ENCODE data around the gene GRIPAP1. TPM values are rescaled to one million over a fixed set of nuclear protein-coding genes. Genes with fewer than 3 reads are reported as not detected.

The GRIPAP1 gene
- total RNA-seq, 5 donors from 2014 or later (not counting 1 experiment from before 2014, with no cell fraction given) = 85.2 to 123 (median 104) TPM

DNA sequence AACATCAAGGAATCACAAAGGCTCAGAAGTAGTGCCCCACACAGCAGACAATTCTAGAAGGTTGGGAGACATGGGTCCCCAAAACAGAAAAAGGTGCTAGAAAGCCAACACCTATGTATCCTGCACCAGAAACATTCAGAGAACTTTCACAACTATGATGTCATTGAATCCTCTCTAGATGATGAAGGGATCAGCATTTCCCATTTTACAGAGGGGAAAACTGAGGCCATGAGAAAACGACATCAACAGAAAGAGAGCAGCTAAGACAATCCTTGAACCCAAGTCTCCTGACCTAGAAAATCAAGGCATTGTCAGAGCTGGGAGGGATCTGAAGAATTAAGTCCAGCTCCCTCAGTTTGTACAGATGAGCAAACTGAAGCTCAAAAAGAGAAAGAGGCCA, 33.7 kb downstream of the GRIPAP1 start:
- Histone ChIP-seq H3K4me3 (ENCODE audit: control insufficient read depth in 1 of 2, extremely low read depth in 1 of 2, low read length in 1 of 2) (no peak overlapping the region), H3K27me3 (replicated peaks in 1 of 2; ENCODE audit: control insufficient read depth in 2 of 2, extremely low read depth in 1 of 2, insufficient read depth in 2 of 2, low read length in 1 of 2) (peaks cover 0 to 8% of the 10 kb centered on the region in 2 experiments), H3K27ac (ENCODE audit: low read length) (no peak overlapping the region), H3K36me3 (ENCODE audit: control insufficient read depth in 2 of 2, extremely low read depth in 1 of 2, insufficient read depth in 1 of 2, low read length in 1 of 2) (no peaks in the 10 kb centered on the region), H3K9me3 (no peaks in the 10 kb centered on the region), H3K4me1 (ENCODE audit: control insufficient read depth in 1 of 2, extremely low read depth in 1 of 2, insufficient read depth in 2 of 2, low read length in 2 of 2) (peaks cover 2 to 16% of the 10 kb centered on the region in 2 experiments)
- ATAC-seq (replicated peaks in 1 of 4) = no peak
- DNase-seq = no peak
- H3K27ac Mint-ChIP-seq = no peak overlapping the region
- H3K9me3 Mint-ChIP-seq = no peaks in the 10 kb centered on the region
- ChIA-PET CTCF (no interaction called here), POLR2A (interaction anchor here in 1 of 2 donors (1.0 kb wide), 1 partner anchor 10 kb away, joined by 3 read pairs; no protein-coding TSS in a partner anchor)
- H3K4me1 Mint-ChIP-seq = peaks cover 6 to 24% (median 17%) of the 10 kb centered on the region in 3 donors
- peaks cover 0 to 7% of the 10 kb centered on the region in 2 donors for H3K27me3 Mint-ChIP-seq
- H3K4me3 Mint-ChIP-seq = no peak overlapping the region
- H3K36me3 Mint-ChIP-seq = peaks cover 4% of the 10 kb centered on the region
- WGBS (ENCODE audit: insufficient coverage) = no CpG with 5 or more reads among the region's 1 CpG

DNA sequence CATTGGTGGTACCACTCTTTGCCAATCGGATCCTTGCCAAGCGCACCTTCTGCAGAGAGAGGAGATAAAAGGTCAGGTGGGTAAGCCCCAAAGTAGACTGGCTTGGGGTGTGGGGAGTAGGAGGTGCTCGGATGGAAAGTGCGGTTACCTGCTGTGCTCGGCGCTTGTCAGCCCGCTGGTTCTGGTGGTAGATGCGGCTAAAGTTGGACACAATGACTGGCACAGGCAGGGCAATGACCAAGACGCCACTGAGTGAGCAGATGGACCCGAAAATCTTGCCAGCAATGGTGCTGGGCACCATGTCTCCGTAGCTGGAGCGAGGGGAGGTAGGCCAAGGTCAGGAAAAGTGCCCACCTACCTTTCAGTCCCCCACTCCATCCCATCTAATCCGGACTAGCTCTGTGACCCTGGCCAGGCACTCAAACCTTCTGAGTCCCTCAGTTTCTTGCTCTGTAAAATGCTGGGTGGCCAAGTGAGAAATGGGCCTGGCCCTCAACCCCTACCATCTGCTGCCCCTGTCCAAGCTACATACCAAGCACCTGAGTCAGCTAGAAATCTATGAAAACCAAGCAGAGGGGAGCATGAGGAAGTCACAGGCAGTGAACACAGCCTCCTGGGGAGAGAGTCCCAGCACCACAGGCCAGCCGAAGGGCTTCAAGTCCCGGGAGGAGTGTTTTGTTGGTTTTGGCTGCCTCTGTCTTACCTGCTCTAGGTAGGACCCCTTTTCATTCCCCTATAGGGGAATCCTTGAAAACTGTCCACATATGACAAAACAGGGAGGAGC, 35.1 kb downstream of the GRIPAP1 start:
- no peak overlapping the region for H3K4me3 ChIP-seq (ENCODE audit: control insufficient read depth in 1 of 2, extremely low read depth in 1 of 2, low read length in 1 of 2)
- no peak overlapping the region for H3K27ac Mint-ChIP-seq
- ATAC-seq (replicated peaks in 1 of 4) (no peak), DNase-seq (no peak)
- POLR2A ChIA-PET = no interaction called here
- no peaks in the 10 kb centered on the region for H3K36me3 Mint-ChIP-seq
- peaks cover 2 to 12% (median 3%) of the 10 kb centered on the region in 3 donors for H3K4me1 Mint-ChIP-seq
- H3K4me1 ChIP-seq (ENCODE audit: control insufficient read depth in 1 of 2, extremely low read depth in 1 of 2, insufficient read depth in 2 of 2, low read length in 2 of 2) = peaks cover 0 to 9% of the 10 kb centered on the region in 2 experiments
- no peaks in the 10 kb centered on the region for H3K27me3 Mint-ChIP-seq
- WGBS (ENCODE audit: insufficient coverage) = 89% methylated on average over 3 of the region's 15 CpGs
- H3K9me3 ChIP-seq = no peaks in the 10 kb centered on the region
- no peak overlapping the region for H3K27ac ChIP-seq (ENCODE audit: low read length)
- CTCF ChIA-PET = no interaction called here
- no peak overlapping the region for H3K4me3 Mint-ChIP-seq
- no peaks in the 10 kb centered on the region for H3K9me3 Mint-ChIP-seq
- H3K27me3 ChIP-seq (replicated peaks in 1 of 2; ENCODE audit: control insufficient read depth in 2 of 2, extremely low read depth in 1 of 2, insufficient read depth in 2 of 2, low read length in 1 of 2) = peaks cover 0 to 6% of the 10 kb centered on the region in 2 experiments
- H3K36me3 ChIP-seq (ENCODE audit: control insufficient read depth in 2 of 2, extremely low read depth in 1 of 2, insufficient read depth in 1 of 2, low read length in 1 of 2) = no peaks in the 10 kb centered on the region

DNA sequence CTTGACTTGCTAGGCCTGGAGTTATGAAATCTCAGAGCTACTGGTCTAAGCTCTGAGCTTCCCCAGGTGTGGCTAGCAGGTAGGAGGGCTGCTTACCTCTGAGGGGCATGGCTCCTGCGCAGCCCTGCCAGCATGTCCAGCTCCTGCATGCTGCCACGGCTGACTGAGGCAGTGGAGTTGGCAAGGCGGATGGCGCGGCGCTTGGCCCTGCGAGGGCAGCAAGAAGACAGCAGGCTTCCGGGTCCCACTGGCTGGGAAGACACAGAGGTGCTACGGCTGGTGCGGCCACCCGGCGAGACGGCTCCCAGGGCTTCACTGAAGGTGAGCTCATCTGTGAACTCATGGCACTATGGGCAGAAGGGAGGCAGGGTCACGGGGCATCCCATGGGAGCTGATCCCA, 36.1 kb downstream of the GRIPAP1 start:
- ChIA-PET CTCF (interaction anchor here in 1 of 2 donors (0.6 kb wide), 1 partner anchor 189 kb away, joined by 3 read pairs; no protein-coding TSS in a partner anchor), POLR2A (no interaction called here)
- Mint-ChIP-seq H3K36me3 (no peaks in the 10 kb centered on the region), H3K4me3 (no peak overlapping the region), H3K4me1 (peaks cover 0 to 8% (median 0%) of the 10 kb centered on the region in 3 donors), H3K27ac (no peak overlapping the region), H3K27me3 (no peaks in the 10 kb centered on the region), H3K9me3 (no peaks in the 10 kb centered on the region)
- DNase-seq (no peak), ATAC-seq (replicated peaks in 1 of 4) (no peak)
- Histone ChIP-seq H3K4me1 (ENCODE audit: control insufficient read depth in 1 of 2, extremely low read depth in 1 of 2, insufficient read depth in 2 of 2, low read length in 2 of 2) (no peaks in the 10 kb centered on the region), H3K27ac (ENCODE audit: low read length) (no peak overlapping the region), H3K27me3 (replicated peaks in 1 of 2; ENCODE audit: control insufficient read depth in 2 of 2, extremely low read depth in 1 of 2, insufficient read depth in 2 of 2, low read length in 1 of 2) (peaks cover 0 to 2% of the 10 kb centered on the region in 2 experiments), H3K36me3 (ENCODE audit: control insufficient read depth in 2 of 2, extremely low read depth in 1 of 2, insufficient read depth in 1 of 2, low read length in 1 of 2) (no peaks in the 10 kb centered on the region), H3K9me3 (no peaks in the 10 kb centered on the region), H3K4me3 (ENCODE audit: control insufficient read depth in 1 of 2, extremely low read depth in 1 of 2, low read length in 1 of 2) (no peak overlapping the region)
- WGBS (ENCODE audit: insufficient coverage) = 97% methylated on average over 7 of the region's 14 CpGs

DNA sequence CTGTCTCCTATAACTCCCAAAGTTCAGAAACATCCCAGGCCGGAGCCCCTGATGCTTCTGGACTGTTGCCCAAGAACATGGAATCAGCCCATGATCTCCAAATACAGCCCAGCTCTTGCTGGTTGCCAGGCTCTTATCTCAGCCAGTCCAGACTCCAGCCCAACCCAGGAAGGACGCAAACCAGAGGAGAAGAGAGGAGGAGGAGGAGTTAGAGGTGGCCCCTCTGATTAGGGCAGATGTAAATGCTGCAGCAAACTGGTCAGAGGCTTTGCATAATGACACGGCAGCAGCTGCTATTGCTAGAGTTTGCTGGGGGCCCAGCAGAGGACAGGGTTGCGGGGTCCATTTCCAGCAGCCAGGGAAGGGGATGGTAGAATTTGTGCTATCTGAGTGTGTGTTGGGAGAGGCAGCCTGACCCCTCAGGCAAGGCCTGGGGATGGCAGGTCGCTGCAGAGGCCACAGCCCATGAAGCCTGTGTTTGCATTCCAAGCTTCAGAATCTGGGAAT, 40.4 kb downstream of the GRIPAP1 start:
- 66% methylated on average over 2 of the region's 5 CpGs for WGBS (ENCODE audit: insufficient coverage)
- H3K27me3 Mint-ChIP-seq = peaks cover 0 to 11% of the 10 kb centered on the region in 2 donors
- Histone ChIP-seq H3K4me1 (ENCODE audit: control insufficient read depth in 1 of 2, extremely low read depth in 1 of 2, insufficient read depth in 2 of 2, low read length in 2 of 2) (peaks cover 4 to 10% of the 10 kb centered on the region in 2 experiments), H3K27ac (ENCODE audit: low read length) (no peak overlapping the region), H3K9me3 (no peaks in the 10 kb centered on the region), H3K36me3 (ENCODE audit: control insufficient read depth in 2 of 2, extremely low read depth in 1 of 2, insufficient read depth in 1 of 2, low read length in 1 of 2) (no peaks in the 10 kb centered on the region), H3K4me3 (ENCODE audit: control insufficient read depth in 1 of 2, extremely low read depth in 1 of 2, low read length in 1 of 2) (no peak overlapping the region), H3K27me3 (replicated peaks in 1 of 2; ENCODE audit: control insufficient read depth in 2 of 2, extremely low read depth in 1 of 2, insufficient read depth in 2 of 2, low read length in 1 of 2) (no peaks in the 10 kb centered on the region)
- H3K4me3 Mint-ChIP-seq = no peak overlapping the region
- no peaks in the 10 kb centered on the region for H3K36me3 Mint-ChIP-seq
- CTCF ChIA-PET = no interaction called here
- H3K9me3 Mint-ChIP-seq = no peaks in the 10 kb centered on the region
- ATAC-seq (replicated peaks in 1 of 4) (no peak), DNase-seq (no peak)
- H3K27ac Mint-ChIP-seq = no peak overlapping the region
- POLR2A ChIA-PET = no interaction called here
- H3K4me1 Mint-ChIP-seq = peaks cover 6 to 19% (median 6%) of the 10 kb centered on the region in 3 donors

DNA sequence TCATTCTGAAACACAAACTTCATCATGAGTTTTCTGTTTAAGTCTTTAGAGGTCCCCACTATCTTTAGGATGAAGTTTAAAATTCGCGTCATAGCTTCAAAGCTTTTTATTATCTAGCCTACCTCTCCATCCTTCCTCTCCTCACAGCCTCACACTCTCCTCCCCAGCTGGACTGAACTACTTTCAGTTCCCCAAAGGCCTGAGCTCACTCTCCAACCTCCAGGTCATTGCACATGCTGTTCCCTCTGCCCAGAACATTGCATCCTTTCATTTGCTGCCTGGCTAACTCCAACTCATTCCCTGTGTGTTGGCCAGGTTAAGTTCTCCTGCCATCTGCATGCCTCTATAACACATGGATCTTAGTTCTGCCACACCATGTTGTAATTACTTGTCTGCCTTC, 41.8 kb downstream of the GRIPAP1 start:
- Histone ChIP-seq H3K27me3 (replicated peaks in 1 of 2; ENCODE audit: control insufficient read depth in 2 of 2, extremely low read depth in 1 of 2, insufficient read depth in 2 of 2, low read length in 1 of 2) (no peaks in the 10 kb centered on the region), H3K4me1 (ENCODE audit: control insufficient read depth in 1 of 2, extremely low read depth in 1 of 2, insufficient read depth in 2 of 2, low read length in 2 of 2) (peaks cover 9 to 24% of the 10 kb centered on the region in 2 experiments), H3K36me3 (ENCODE audit: control insufficient read depth in 2 of 2, extremely low read depth in 1 of 2, insufficient read depth in 1 of 2, low read length in 1 of 2) (peaks cover 0 to 8% of the 10 kb centered on the region in 2 donors), H3K27ac (ENCODE audit: low read length) (peak overlapping the region; percentile 34), H3K4me3 (ENCODE audit: control insufficient read depth in 1 of 2, extremely low read depth in 1 of 2, low read length in 1 of 2) (no peak overlapping the region), H3K9me3 (no peaks in the 10 kb centered on the region)
- Mint-ChIP-seq H3K9me3 (no peaks in the 10 kb centered on the region), H3K4me3 (peak overlapping the region; percentile 0 to 55 (median 11)), H3K4me1 (peaks cover 15 to 31% (median 17%) of the 10 kb centered on the region in 3 donors), H3K27me3 (peaks cover 0 to 11% of the 10 kb centered on the region in 2 donors), H3K27ac (peak overlapping the region; percentile 50 to 100), H3K36me3 (no peaks in the 10 kb centered on the region)
- ChIA-PET POLR2A (interaction anchor here in 1 of 2 donors (1.0 kb wide), 1 partner anchor 312 kb away, joined by 4 read pairs; no protein-coding TSS in a partner anchor), CTCF (no interaction called here)
- 90% methylated on average over 2 of the region's 2 CpGs for WGBS (ENCODE audit: insufficient coverage)
- no peak for ATAC-seq (replicated peaks in 1 of 4)
- DNase-seq = no peak

DNA sequence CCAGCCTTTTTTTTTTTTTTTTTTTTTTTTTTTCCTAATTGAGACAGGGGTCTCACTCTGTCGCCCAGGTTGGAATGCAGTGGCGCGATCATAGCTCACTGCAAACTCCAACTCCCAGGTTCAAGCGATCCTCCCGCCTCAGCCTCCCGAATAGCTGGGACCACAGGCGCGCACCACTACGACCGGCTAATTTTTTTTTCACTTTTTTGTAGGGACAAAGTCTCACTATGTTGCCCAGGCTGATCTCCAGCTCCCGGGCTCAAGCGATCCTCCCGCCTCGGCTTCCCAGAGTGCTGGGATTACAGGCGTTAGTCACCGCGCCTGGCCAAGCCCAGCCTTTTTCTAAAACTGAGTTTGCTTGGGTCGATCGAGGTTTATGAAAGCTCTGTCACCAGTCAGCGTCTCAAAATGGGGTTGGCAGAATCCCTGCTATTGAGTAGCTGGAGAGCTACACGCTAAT, 43.4 kb downstream of the GRIPAP1 start:
- DNase-seq = peak in 7 of 35 experiments; percentile 8 to 49 (median 26)
- H3K36me3 ChIP-seq (ENCODE audit: control insufficient read depth in 2 of 2, extremely low read depth in 1 of 2, insufficient read depth in 1 of 2, low read length in 1 of 2) = peaks cover 0 to 14% of the 10 kb centered on the region in 2 donors
- H3K27ac Mint-ChIP-seq = peak overlapping the region; percentile 100
- peaks cover 0 to 11% of the 10 kb centered on the region in 2 donors for H3K27me3 Mint-ChIP-seq
- peaks cover 31 to 45% (median 34%) of the 10 kb centered on the region in 3 donors for H3K4me1 Mint-ChIP-seq
- ChIA-PET POLR2A (interaction anchor here (0.6 to 3.3 kb wide), 11 partner anchors 12 to 1726 kb away, joined by 3 to 23 read pairs (median 5); partner anchors contain the start of genes GRIPAP1 (in 2 of the 2), PQBP1 (in 1 of the 2), TFE3 (in 1 of the 2) and TIMM17B (in 1 of the 2)), CTCF (interaction anchor here in 1 of 2 donors (0.9 kb wide), 1 partner anchor 384 kb away, joined by 5 read pairs; the partner anchor contains the start of gene RBM3)
- ATAC-seq (replicated peaks in 1 of 4) = no peak
- peaks cover 4% of the 10 kb centered on the region for H3K36me3 Mint-ChIP-seq
- no peaks in the 10 kb centered on the region for H3K9me3 Mint-ChIP-seq
- no peaks in the 10 kb centered on the region for H3K9me3 ChIP-seq
- no peaks in the 10 kb centered on the region for H3K27me3 ChIP-seq (replicated peaks in 1 of 2; ENCODE audit: control insufficient read depth in 2 of 2, extremely low read depth in 1 of 2, insufficient read depth in 2 of 2, low read length in 1 of 2)
- H3K4me1 ChIP-seq (ENCODE audit: control insufficient read depth in 1 of 2, extremely low read depth in 1 of 2, insufficient read depth in 2 of 2, low read length in 2 of 2) = peaks cover 11 to 38% of the 10 kb centered on the region in 2 experiments
- H3K4me3 ChIP-seq (ENCODE audit: control insufficient read depth in 1 of 2, extremely low read depth in 1 of 2, low read length in 1 of 2) = peak overlapping the region; percentile 65 to 74
- peak overlapping the region; percentile 99 for H3K27ac ChIP-seq (ENCODE audit: low read length)
- H3K4me3 Mint-ChIP-seq = peak overlapping the region; percentile 82 to 98 (median 97)
- 0% methylated on average over 11 of the region's 21 CpGs for WGBS (ENCODE audit: insufficient coverage)

Data from T-cell (primary cell).